Thyroid gland (tissue), 4 donors: Measurements from ENCODE around the gene CT83. TPM values are rescaled to one million over a fixed set of nuclear protein-coding genes. Genes with fewer than 3 reads are reported as not detected.

ENCODE experiments used
- DNase-seq, 2 donors: peaks; one replicate each; pipeline ENCODE4 v3.0.0-alpha.2; 2019
- H3K27ac ChIP-seq, 3 donors: fragments of 200-600 bp; sonication (generic); 1 replicate in 2 of 3; 2 replicates in 1 of 3; pipeline ENCODE4 v1.5.1; 2016 to 2019; ENCODE audit warnings: mild to moderate bottlenecking in 1 of 3, moderate library complexity in 1 of 3
- H3K27me3 ChIP-seq: fragments of 200-600 bp; sonication (generic); one replicate; pipeline ENCODE4 v1.5.1; 2019
- H3K36me3 ChIP-seq, 2 donors: fragments of 200-600 bp; sonication (generic); one replicate each; pipeline ENCODE4 v1.5.1; 2016 to 2019
- H3K4me1 ChIP-seq, 2 donors: fragments of 200-600 bp; sonication (generic); one replicate each; pipeline ENCODE4 v1.5.1; 2017 to 2019
- H3K4me3 ChIP-seq, 3 donors: fragments of 200-600 bp; sonication (generic); replicated peaks in 1 of 3; 1 replicate in 2 of 3; 2 replicates in 1 of 3; pipeline ENCODE4 v1.5.1; 2016; ENCODE audit warnings: mild to moderate bottlenecking in 1 of 3
- H3K9me3 ChIP-seq: fragments of 200-600 bp; sonication (generic); one replicate; pipeline ENCODE4 v1.5.1; 2017
- CTCF ChIP-seq, 6 experiments: fragments of 200-600 bp in 3 of 6; fragments of 450-650 bp in 3 of 6; sonication (generic) in 3 of 6; IDR thresholded peaks; one replicate each; pipeline ENCODE4 v1.5.1; 2016 to 2019; ENCODE audit warnings: antibody characterized with exemption in 6 of 6, mild to moderate bottlenecking in 2 of 6, inconsistent platforms in 1 of 6, moderate library complexity in 1 of 6
- POLR2A ChIP-seq, 2 donors: fragments of 450-650 bp; IDR thresholded peaks; one replicate each; pipeline ENCODE4 v1.6.1; 2017; ENCODE audit warnings: antibody characterized with exemption in 2 of 2, mild to moderate bottlenecking in 2 of 2, moderate library complexity in 1 of 2
- WGBS, 2 donors: methylation state at CpG; one replicate each; pipeline ENCODE4 v1.1.5; 2017; 5-methylcytosine and 5-hydroxymethylcytosine counted together
- intact Hi-C: fragments of 100-400 bp; cut with DNase I; formaldehyde crosslinking; loops from one replicate; pipeline ENCODE4 v1.15.1; 2023
- total RNA-seq, 4 donors: library from RNA; depleted of rRNA; stranded (reverse); fragments of >200 nt; gene quantifications; one replicate each; pipeline ENCODE4 v1.2.3, GENCODE V29; 2016

Gene CT83
- total RNA-seq, 4 donors from 2014 or later: not detected

GRCh38 chrX:116449156-116449555 lies 13.6 kb downstream of the CT83 start:
- DNase-seq: no peak
- TF ChIP-seq POLR2A (IDR thresholded peaks at IDR 0.05): no peak
- TF ChIP-seq CTCF (IDR thresholded peaks at IDR 0.05): no peak
- no peaks in the 10 kb centered on the region for H3K4me1 ChIP-seq
- H3K27me3 ChIP-seq: no peaks in the 10 kb centered on the region
- H3K4me3 ChIP-seq: no peak overlapping the region
- no peak overlapping the region for H3K27ac ChIP-seq
- 84 to 85% methylated on average over 2 of the region's 2 CpGs for WGBS, 2 donors
- intact Hi-C loops: no loop called here
- H3K36me3 ChIP-seq: no peaks in the 10 kb centered on the region
- no peaks in the 10 kb centered on the region for H3K9me3 ChIP-seq

GRCh38 chrX:116436358-116436816 lies 26.4 kb downstream of the CT83 start, which contains the start of gene SLC6A14:
Gene SLC6A14 (plus strand): TSS chrX:116436606. CDS start chrX:116436710, 104 bp downstream.
- 25 to 37% methylated on average over 4 to 8 of the region's 9 CpGs for WGBS, 2 donors
- H3K27me3 ChIP-seq: no peaks in the 10 kb centered on the region
- intact Hi-C loops: no loop called here
- no peaks in the 10 kb centered on the region for H3K9me3 ChIP-seq
- H3K4me3 ChIP-seq: no peak within 1 kb of the TSS
- DNase-seq: peak; percentile 44 to 67
- H3K27ac ChIP-seq: no peak within 1 kb of the TSS
- H3K36me3 ChIP-seq: no peaks in the 10 kb centered on the region
- no peaks in the 10 kb centered on the region for H3K4me1 ChIP-seq
- TF ChIP-seq CTCF (IDR thresholded peaks at IDR 0.05): no peak
- TF ChIP-seq POLR2A (IDR thresholded peaks at IDR 0.05): no peak

- Histone ChIP-seq H3K4me3 (no peak overlapping the region), H3K27ac (no peak overlapping the region), H3K27me3 (no peaks in the 10 kb centered on the region), H3K9me3 (no peaks in the 10 kb centered on the region), H3K36me3 (no peaks in the 10 kb centered on the region), H3K4me1 (no peaks in the 10 kb centered on the region)
- intact Hi-C loops: no loop called here
- DNase-seq: no peak
- TF ChIP-seq POLR2A (IDR thresholded peaks at IDR 0.05) (no peak), CTCF (IDR thresholded peaks at IDR 0.05) (no peak)
Observed at GRCh38 chrX:116435597-116435996, 27.2 kb downstream of the CT83 start.

- Histone ChIP-seq H3K27me3 (no peaks in the 10 kb centered on the region), H3K36me3 (no peaks in the 10 kb centered on the region), H3K4me3 (no peak overlapping the region), H3K9me3 (no peaks in the 10 kb centered on the region), H3K4me1 (no peaks in the 10 kb centered on the region), H3K27ac (no peak overlapping the region)
- intact Hi-C loops: no loop called here
- no peak for DNase-seq
- 96 to 97% methylated on average over 3 of the region's 3 CpGs for WGBS, 2 donors
- TF ChIP-seq CTCF (IDR thresholded peaks at IDR 0.05) (no peak), POLR2A (IDR thresholded peaks at IDR 0.05) (no peak)
Observed at GRCh38 chrX:116427978-116428377, 34.8 kb downstream of the CT83 start.

- Histone ChIP-seq H3K36me3 (no peaks in the 10 kb centered on the region), H3K4me3 (no peak overlapping the region), H3K27me3 (no peaks in the 10 kb centered on the region), H3K27ac (no peak overlapping the region), H3K9me3 (no peaks in the 10 kb centered on the region), H3K4me1 (no peaks in the 10 kb centered on the region)
- no peak for DNase-seq
- WGBS, 2 donors: 76% methylated on average over 4 of the region's 4 CpGs
- intact Hi-C loops: no loop called here
- TF ChIP-seq CTCF (IDR thresholded peaks at IDR 0.05) (no peak), POLR2A (IDR thresholded peaks at IDR 0.05) (no peak)
Observed at GRCh38 chrX:116417968-116418367, 44.8 kb downstream of the CT83 start.
